ENCODE measurements around the gene ERCC8.
"Not testable (repeated sequence)": the region's sequence is repeated elsewhere in the genome, so short reads cannot be mapped to it uniquely, and the experiment has no call there.

The ERCC8 gene, protein sequence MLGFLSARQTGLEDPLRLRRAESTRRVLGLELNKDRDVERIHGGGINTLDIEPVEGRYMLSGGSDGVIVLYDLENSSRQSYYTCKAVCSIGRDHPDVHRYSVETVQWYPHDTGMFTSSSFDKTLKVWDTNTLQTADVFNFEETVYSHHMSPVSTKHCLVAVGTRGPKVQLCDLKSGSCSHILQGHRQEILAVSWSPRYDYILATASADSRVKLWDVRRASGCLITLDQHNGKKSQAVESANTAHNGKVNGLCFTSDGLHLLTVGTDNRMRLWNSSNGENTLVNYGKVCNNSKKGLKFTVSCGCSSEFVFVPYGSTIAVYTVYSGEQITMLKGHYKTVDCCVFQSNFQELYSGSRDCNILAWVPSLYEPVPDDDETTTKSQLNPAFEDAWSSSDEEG

GRCh38 chr5:60944904-60945812, at the start of gene ERCC8, which contains the start of gene NDUFAF2:
Gene ERCC8 (minus strand): TSS chr5:60945070. CDS start chr5:60945008, 62 bp downstream.
Gene NDUFAF2 (plus strand): TSS chr5:60945205. CDS start chr5:60945256, 51 bp downstream.
- DNase-seq (ENCODE audit: low read depth) = peak; percentile 74

- DNase-seq (ENCODE audit: low read depth) = no peak
Observed at GRCh38 chr5:60993875-60994571, 49.2 kb upstream of the ERCC8 start.

DNA sequence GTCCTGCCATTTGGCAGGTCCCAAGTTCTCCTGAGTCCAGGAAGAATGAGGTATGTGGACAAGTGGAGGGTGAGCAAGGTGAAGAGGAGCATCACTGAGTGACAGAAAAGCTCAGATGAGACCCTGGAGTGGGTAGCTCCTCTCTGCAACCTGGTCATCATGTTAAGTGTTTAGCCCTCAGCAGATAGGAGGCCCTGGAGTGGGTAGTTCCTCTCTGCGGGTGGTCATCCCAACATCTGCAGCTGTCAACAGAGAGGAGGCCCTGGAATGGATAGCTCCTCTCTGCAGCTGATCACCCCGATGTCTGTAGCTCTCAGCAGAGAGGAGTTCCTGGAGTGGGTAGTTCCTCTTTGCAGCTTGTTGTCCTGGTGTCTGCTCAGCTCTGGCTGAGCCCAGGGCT, 48.6 kb upstream of the ERCC8 start:
- no peak for DNase-seq (ENCODE audit: low read depth)

DNA sequence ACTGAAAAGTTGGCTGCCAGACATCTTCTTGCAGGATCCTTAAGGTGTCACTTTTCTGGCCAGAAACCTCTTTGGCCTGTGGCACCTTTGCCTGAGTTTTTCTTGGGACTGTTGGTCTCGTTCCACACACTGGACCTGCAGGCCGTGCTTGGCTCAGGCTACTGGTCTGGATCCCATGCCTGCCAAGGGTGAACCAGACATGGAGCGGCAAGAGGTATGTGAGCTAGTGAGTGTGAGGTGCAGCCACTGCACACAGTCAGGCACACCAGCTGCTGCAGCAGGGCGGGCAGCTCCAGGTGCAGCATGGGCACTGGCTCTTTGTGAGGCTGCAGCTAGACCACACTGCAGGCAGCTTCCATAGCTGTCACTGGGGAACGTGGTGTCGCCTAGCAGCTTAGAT, 48.0 kb upstream of the ERCC8 start:
- no peak for DNase-seq (ENCODE audit: low read depth)

DNA sequence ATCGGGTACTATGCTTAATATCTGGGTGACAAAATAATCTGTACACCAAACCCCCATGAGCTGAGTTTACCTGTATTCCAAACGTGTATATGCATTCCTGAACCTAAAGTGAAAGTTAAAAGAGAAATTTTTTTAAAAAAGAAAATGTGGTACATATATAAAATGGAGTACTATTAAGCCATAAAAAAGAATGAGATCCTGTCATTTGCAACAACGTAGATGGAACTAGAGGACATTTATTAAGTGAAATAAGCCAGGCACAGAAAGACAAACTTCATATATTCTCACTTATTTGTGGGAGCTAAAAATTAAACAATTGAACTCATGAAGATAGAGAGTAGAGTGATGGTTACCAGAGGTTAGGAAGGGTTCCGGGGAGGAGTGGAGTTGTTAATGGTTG, 44.9 kb upstream of the ERCC8 start:
- DNase-seq (ENCODE audit: low read depth) = no peak

DNA sequence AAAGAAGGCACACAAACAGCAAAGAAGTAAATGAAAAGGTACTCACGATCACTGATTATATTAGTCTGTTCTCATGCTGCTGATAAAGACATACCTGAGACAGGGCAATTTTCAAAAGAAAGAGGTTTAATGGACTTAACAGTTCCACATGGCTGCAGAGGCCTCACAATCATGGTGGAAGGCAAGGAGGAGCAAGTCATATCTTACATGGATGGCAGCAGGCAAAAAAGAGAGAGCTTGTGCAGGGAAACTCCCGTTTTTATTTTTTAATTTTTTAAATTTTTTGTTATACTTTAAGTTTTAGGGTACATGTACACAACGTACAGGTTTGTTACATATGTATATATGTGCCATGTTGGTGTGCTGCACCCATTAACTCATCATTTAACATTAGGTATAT, 37.3 kb upstream of the ERCC8 start:
- not testable (repeated sequence) for DNase-seq (ENCODE audit: low read depth)

DNA sequence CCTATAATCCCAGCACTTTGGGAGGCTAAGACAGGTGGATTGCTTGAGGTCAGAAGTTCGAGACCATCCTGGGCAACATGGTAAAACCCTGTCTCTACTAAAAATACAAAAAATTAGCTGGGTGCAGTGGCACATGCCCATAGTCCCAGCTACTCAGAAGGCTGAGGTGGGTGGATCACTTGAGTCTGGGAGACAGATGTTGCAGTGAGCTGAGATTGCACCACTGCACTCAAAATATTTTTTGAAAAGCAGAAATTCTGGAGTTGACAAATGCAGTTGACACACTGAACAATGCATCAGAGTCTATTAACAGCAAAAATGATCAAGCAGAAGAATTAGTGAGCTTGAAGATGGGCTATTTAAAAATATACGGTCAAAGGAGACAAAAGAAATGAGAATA, 35.6 kb upstream of the ERCC8 start:
- no peak for DNase-seq (ENCODE audit: low read depth)

- no peak for DNase-seq (ENCODE audit: low read depth)
Observed at GRCh38 chr5:60978968-60979367, 34.1 kb upstream of the ERCC8 start.

GRCh38 chr5:60977956-60978737, 33.3 kb upstream of the ERCC8 start:
- no peak for DNase-seq (ENCODE audit: low read depth)

GRCh38 chr5:60972231-60972630, 27.4 kb upstream of the ERCC8 start:
- peak; percentile 4 for DNase-seq (ENCODE audit: low read depth)

GRCh38 chr5:60961685-60962084, 16.8 kb upstream of the ERCC8 start:
- DNase-seq (ENCODE audit: low read depth) = no peak

GRCh38 chr5:60960591-60960990, 15.7 kb upstream of the ERCC8 start:
- no peak for DNase-seq (ENCODE audit: low read depth)

DNA sequence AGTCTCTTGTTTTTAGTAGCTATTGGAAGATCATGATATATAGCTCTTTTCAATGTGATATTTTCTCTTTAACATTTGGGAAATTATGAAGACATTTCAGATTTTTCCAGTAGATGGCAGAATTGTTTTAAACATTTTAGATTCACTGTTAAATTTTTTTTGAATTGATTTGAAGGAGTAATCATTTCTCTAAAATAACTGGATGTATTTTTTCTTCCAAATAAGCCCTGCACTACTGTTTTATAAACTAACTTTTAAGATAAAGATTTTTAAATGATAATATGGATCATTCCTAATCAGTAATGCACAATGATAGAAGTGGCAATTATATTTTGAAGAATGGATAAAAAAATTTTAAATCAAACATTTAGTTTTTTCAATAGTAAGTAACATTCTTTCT, 14.3 kb upstream of the ERCC8 start:
- DNase-seq (ENCODE audit: low read depth) = no peak

- no peak for DNase-seq (ENCODE audit: low read depth)
Observed at GRCh38 chr5:60958712-60959111, 13.8 kb upstream of the ERCC8 start.

DNA sequence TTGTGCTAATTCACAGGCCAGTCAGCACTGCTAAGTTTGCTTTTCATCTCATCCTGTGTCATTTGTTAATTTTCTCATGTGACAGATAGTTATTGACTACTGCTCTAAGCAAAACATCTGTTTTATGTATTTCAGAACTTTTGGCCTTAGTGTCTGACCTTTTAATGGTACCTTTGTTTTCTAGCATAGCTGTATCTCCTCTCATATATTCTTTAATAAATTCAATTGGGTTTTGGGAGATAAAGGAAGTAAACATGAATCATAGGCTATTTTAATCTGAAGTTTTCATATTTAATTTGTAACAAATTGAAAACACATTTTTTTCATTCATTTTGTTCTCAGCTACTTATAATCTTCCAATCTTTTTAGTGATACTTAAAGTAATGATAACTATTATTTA, 13.2 kb upstream of the ERCC8 start:
- no peak for DNase-seq (ENCODE audit: low read depth)

GRCh38 chr5:60955239-60955638, 10.4 kb upstream of the ERCC8 start:
- no peak for DNase-seq (ENCODE audit: low read depth)

- no peak for DNase-seq (ENCODE audit: low read depth)
Observed at GRCh38 chr5:60948738-60949137, 3.9 kb upstream of the ERCC8 start.

- no peak for DNase-seq (ENCODE audit: low read depth)
Observed at GRCh38 chr5:60945813-60946187, 930 bp upstream of the ERCC8 start.

DNA sequence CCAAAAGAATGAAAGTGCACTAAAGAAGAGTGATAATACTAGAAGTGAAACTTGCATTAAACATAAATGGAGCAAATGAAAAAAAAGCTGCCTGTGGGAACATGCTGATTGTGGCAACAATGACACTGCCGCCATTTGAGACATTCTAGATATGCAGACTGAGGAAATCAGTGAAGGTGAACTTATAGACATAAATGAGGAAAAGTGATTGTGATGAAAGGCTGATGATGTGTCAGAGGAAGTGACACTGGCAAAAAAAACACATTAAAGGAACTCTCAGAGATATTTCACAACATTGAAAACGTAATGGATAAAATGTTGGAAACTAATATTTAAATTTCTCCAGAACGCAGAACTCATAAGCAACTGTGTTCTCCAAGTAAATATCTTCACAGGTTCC, 1.2 kb downstream of the ERCC8 start:
- DNase-seq (ENCODE audit: low read depth) = no peak

- DNase-seq (ENCODE audit: low read depth) = no peak
Observed at GRCh38 chr5:60929024-60929423, 15.8 kb downstream of the ERCC8 start.

GRCh38 chr5:60927450-60927849, 17.4 kb downstream of the ERCC8 start:
- no peak for DNase-seq (ENCODE audit: low read depth)

- DNase-seq (ENCODE audit: low read depth) = no peak
Observed at GRCh38 chr5:60918466-60918865, 26.4 kb downstream of the ERCC8 start.

Data from stimulated activated CD8-positive, alpha-beta memory T cell treated with anti-CD3 and anti-CD28 coated beads, Interleukin-7, amount 100 ng/mL, for 24 hours (primary cell).